GM21825 (cell line): ENCODE results near the gene POFUT1.
"Not testable (repeated sequence)": the region's sequence is repeated elsewhere in the genome, so short reads cannot be mapped to it uniquely, and the experiment has no call there.

Experiments used
- ATAC-seq: cut with Tn5 transposase; IDR thresholded peaks from one replicate; pipeline ENCODE4 v1.9.1; 2021; ENCODE audit warnings: mild to moderate bottlenecking, moderate library complexity; ENCODE audit not compliant: unreplicated experiment

The POFUT1 gene

GRCh38 chr20:32232326-32232886 lies 24.7 kb downstream of the POFUT1 start:
- ATAC-seq = no peak

GRCh38 chr20:32233286-32233685 lies 25.6 kb downstream of the POFUT1 start:
- no peak for ATAC-seq

GRCh38 chr20:32234135-32234808 lies 26.6 kb downstream of the POFUT1 start:
- ATAC-seq = no peak

DNA sequence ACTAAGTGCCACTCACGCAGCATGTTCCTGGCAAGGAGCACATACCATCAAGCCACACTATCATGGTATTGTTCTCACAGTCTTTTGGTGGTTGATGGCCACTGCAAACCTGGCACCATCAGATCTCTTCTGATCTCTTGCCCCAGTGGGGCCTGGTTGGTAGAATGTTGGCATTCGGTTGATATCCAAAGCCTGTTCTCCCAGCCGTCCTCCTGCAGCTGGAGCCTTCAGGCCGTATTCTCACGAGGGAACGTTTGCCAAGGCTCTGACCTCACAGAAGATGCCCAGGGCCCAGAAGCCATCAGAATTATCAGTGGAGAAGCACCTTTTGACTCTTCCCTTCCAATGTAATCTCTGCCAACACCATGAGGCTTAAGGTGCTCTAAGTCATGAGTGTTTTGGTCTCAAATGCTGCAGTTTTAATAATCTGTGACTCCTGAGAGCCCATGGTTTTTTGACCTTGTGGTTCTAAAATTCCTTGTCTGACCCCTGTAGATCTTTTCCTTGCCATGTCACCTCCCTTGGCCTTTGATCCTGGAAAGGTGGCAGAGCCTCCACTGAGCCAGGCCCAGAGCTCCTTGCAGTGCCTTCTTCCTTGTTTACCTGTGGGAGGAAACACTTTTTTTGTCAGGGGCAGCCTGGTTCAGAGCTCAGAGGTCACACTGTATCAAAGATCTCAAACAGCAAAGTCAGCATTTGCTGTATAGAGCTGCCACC lies 27.8 kb downstream of the POFUT1 start:
- no peak for ATAC-seq

DNA sequence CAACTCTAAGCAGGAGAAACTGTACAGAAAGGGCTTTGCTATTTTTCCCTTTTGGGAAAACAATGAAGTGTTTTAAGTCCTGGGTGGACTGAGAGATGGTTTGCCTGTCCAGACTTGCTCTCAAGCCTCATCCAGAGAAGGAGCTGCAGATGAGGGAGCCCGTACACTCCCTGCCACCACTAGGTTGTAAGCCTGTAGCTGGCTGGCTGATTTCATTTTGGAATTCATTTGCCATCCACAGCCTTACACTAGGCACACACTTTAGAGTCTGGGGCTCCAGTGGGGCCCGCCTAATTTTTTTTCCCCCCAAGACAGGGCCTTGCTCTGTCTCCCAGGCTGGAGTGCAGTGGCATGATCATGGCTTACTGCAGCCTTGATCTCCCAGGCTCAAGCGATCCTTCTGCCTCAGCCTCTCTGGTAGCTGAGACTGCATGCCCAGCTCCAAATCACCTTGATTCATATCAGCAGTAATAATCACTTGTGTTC lies 28.4 kb downstream of the POFUT1 start:
- ATAC-seq = no peak

GRCh38 chr20:32236819-32237218 lies 29.1 kb downstream of the POFUT1 start:
- no peak for ATAC-seq

GRCh38 chr20:32237419-32237818 lies 29.7 kb downstream of the POFUT1 start:
- ATAC-seq = no peak

DNA sequence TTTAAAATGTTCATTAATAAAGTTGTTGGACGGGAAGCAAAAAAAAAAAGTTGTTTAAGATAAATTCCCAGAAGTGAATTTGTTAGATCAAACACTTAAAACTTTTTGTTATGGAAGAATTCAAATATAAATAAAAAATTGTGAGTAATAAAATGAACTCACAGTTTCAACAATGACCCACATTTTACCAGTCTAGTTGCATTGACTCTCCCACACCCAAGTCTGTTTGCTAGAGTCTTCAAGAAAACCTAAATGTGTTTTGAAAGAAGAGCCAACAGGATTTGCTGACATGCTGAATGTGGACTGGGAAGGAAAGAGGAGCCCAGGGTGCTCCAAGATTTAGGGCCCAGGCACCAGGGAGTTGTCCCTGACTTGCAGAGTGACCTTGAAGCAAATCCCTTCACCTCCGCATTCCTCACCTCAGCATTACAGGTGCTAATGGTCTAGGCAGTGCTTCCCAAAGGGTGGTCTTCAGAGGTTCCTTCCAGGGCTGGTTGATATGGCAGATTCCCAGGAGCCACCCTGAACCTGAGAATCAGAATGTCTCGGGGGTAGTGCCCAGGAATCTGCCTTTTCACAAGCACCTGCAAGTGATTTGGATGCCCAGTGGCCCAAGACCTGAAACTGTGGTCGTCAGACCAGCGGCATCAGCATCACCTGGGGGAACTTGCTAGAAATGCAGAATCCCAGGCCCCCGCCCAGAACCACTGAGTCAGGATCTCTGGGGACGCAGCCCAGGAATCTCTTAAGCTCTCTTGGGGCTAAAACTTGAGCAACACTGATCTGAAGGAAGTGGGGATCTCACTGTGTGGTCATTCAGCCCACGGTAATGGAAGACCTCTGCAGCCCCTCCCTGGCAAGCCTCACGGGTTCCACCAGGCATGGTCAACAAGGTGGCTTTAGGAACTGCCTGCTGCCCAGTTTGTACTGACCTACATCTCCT lies 31.1 kb downstream of the POFUT1 start:
- no peak for ATAC-seq

DNA sequence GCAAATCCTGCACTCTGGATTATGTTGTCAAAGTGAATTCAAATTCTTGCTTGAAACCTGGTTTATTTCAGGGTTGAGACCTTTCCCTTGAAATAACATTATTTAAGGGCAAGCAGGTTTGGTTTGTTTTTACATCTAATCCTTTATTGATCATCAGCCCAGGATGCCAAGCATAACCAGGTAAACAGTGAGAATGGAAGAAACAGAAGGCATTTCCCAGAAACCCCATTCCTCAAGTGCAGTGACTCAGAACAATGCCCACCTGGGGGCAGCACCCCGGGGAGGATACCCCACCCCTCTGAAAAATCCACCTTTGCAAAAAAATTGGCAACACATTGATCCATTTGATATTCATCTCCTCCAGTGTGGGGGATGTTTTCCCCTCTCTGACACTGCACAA lies 32.5 kb downstream of the POFUT1 start:
- ATAC-seq = no peak

- ATAC-seq = no peak
Measured at GRCh38 chr20:32241807-32242206, 34.1 kb downstream of the POFUT1 start.

GRCh38 chr20:32244150-32244823 lies 36.6 kb downstream of the POFUT1 start:
- ATAC-seq = no peak

- ATAC-seq = no peak
Measured at GRCh38 chr20:32244959-32245358, 37.3 kb downstream of the POFUT1 start.

DNA sequence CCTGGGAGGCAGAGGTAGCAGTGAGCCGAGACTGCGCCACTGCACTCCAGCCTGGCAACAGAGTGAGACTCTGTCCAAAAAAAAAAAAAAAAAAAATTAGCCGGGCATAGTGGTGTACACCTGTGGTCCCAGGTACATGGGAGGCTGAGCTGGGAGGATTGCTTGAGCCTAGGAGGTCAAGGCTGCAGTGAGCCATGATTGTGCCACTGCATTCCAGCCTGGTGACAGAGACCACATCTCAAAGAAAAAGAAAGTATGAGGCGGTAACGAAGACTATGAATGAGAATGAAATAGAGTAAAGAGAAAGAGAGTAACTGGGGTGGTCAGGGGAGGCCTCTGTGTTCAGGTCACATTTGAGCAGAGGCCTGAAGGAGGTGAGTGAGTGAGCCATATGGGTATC lies 38.5 kb downstream of the POFUT1 start:
- ATAC-seq = not testable (repeated sequence)

DNA sequence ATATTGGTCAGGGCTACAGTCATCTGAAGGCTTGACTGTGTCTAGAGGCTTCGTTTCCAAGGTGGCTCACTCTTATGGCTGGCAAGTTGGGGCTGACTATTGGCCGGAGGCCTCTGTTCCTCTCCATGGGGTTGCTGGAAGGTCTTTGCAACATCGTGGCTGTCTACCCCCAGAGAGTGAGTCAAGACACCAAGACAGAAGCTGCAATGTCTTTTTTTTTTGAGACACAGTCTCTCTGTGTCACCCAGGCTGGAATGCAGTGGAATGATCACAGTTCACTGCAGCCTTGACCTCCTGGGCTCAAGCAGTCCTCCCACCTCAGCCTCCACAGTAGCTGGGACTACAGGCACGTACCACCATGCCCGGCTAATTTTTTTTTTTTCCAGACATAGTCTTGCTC lies 40.4 kb downstream of the POFUT1 start:
- ATAC-seq = no peak

DNA sequence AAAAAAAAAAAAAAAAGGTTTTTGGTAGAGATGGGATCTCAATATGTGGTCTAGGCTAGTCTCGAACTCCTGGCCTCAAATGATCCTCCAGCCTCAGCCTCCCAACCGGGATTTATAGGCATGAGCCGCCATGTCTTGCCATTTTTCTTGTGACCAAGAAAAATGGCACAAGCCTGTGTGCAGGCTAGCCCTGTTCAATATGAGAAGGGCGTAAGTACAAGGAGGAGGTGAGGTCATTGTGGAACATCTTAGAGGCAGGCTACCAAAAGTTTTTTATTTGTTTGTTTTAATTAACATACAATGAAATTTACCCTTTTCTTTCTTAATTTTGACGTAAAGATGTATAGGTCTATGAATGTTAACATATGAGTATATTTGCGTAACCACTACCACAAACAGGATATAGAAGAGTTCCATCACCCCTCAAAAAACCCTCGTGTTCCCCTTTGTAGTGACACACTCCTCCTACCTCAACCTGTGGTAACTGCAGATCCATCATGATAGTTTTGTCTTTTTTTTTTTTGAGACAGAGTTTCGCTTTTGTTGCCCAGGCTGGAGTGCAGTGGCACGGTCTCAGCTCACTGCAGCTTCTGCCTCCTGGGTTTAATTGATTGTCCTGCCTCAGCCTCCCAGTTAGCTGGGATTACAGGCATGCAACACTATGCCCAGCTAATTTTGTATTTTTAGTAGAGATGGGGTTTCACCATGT lies 41.5 kb downstream of the POFUT1 start:
- no peak for ATAC-seq

GRCh38 chr20:32251470-32251869 lies 43.8 kb downstream of the POFUT1 start:
- no peak for ATAC-seq

DNA sequence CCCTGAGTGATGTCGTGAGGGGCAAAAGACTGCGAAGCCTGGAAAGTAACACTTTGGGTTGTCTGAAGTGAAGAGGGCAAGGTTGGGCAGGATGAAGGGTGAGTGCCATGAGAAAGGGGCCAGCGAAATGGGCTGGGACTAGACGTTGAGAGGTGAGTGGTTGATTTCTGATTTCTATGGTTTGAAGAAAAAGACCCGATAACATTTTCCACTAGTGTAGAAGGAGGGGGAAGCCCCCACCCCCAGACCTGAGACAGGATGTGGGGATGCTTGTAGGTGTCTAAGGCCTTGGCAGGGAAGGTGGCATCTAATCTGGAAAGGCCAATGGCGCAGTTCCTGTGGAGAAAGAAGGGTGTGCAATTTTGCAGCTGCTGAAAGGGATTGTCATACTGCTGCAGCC lies 44.5 kb downstream of the POFUT1 start:
- no peak for ATAC-seq

DNA sequence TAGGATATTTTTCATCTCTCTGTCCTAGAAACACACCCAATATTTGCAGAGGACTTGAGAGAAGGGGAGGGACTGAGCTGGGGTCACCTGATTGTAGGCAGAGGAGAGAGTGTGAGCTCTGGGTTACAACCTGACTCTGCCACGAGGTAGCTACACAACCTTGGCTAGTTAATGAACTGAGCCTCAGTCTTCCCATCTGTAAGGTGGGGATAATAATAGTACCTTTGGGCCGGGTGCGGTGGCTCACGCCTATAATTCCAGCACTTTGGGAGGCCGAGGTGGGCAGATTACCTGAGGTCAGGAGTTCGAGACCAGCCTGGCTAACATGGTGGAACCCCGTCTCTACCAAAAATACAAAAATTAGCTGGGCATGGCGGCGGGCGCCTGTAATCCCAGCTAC lies 53.3 kb downstream of the POFUT1 start:
- ATAC-seq = not testable (repeated sequence)

GRCh38 chr20:32261644-32262043 lies 54.0 kb downstream of the POFUT1 start:
- ATAC-seq = no peak

- no peak for ATAC-seq
Measured at GRCh38 chr20:32263398-32263954, 55.8 kb downstream of the POFUT1 start.
